Ovary (tissue), 3 donors: ENCODE measurements around the gene RHOBTB1.

Experiments used
- POLR2A ChIP-seq: fragments of 450-650 bp; IDR thresholded peaks from one replicate; pipeline ENCODE4 v1.6.1; 2017; ENCODE audit warnings: antibody characterized with exemption, mild to moderate bottlenecking, moderate library complexity
- TF ChIP-seq, protein P1 (sequence below), 3 donors: fragments of 450-650 bp in 2 of 3; fragments of 200-600 bp in 1 of 3; IDR thresholded peaks; one replicate each; pipeline versions ENCODE4 v1.5.1 to v1.8.0; 2016 to 2022; ENCODE audit warnings: antibody characterized with exemption in 3 of 3, mild to moderate bottlenecking in 1 of 3
- donor health status: DM: no; HTN: no; CAD: no.

- TF ChIP-seq, protein P1, sequence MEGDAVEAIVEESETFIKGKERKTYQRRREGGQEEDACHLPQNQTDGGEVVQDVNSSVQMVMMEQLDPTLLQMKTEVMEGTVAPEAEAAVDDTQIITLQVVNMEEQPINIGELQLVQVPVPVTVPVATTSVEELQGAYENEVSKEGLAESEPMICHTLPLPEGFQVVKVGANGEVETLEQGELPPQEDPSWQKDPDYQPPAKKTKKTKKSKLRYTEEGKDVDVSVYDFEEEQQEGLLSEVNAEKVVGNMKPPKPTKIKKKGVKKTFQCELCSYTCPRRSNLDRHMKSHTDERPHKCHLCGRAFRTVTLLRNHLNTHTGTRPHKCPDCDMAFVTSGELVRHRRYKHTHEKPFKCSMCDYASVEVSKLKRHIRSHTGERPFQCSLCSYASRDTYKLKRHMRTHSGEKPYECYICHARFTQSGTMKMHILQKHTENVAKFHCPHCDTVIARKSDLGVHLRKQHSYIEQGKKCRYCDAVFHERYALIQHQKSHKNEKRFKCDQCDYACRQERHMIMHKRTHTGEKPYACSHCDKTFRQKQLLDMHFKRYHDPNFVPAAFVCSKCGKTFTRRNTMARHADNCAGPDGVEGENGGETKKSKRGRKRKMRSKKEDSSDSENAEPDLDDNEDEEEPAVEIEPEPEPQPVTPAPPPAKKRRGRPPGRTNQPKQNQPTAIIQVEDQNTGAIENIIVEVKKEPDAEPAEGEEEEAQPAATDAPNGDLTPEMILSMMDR (IDR thresholded peaks at IDR 0.05): no peak
- TF ChIP-seq POLR2A: no peak
Observed at GRCh38 chr10:60870803-60871202, 73.2 kb downstream of the RHOBTB1 start.
